Muscle layer of colon (tissue), 2 donors: ENCODE data around the gene JOSD2.

Experiments
- H3K27ac ChIP-seq: one replicate; pipeline ENCODE4 v1.7.0; 2013; ENCODE audit warnings: low read depth, mild to moderate bottlenecking, low read length, moderate library complexity
- H3K27me3 ChIP-seq, 2 donors: one replicate each; pipeline ENCODE4 v1.7.0; 2013; ENCODE audit warnings: low read length in 2 of 2, mild to moderate bottlenecking in 2 of 2; ENCODE audit not compliant: insufficient read depth in 2 of 2, control insufficient read depth in 1 of 2
- H3K36me3 ChIP-seq: one replicate; pipeline ENCODE4 v1.7.0; 2013; ENCODE audit warnings: mild to moderate bottlenecking, low read length; ENCODE audit not compliant: insufficient read depth
- H3K4me1 ChIP-seq: one replicate; pipeline ENCODE4 v1.7.0; 2013; ENCODE audit warnings: mild to moderate bottlenecking, low read length; ENCODE audit not compliant: insufficient read depth
- H3K4me3 ChIP-seq, 2 donors: one replicate each; pipeline ENCODE4 v1.7.0; 2013; ENCODE audit warnings: low read length in 2 of 2, low read depth in 1 of 2, mild to moderate bottlenecking in 1 of 2, moderate library complexity in 1 of 2
- H3K9ac ChIP-seq: one replicate; pipeline ENCODE4 v1.7.0; 2013; ENCODE audit warnings: low read length
- H3K9me3 ChIP-seq: one replicate; pipeline ENCODE4 v1.7.0; 2013; ENCODE audit warnings: mild to moderate bottlenecking, low read length
- donor health status: abdominal sarcoma.
- donor health status: Adenocarcinoma of cecum.

Gene JOSD2

DNA sequence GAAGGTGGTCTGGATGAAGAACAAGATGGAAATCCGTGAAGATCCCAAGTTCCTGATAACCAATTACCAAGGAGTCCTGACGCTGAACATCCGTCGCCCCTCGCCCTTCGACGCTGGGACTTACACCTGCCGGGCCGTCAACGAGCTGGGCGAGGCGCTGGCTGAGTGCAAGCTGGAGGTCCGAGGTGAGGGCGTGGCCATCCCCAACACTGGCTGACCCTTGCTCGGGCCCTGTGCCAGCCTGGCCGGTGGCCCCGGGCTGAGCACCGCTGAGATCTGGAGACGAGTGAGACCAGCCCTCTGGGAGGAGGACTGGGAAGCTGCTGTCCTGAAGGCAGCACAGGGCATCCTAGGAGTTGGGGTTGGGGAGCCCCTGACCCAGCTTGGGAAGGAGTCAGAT, 46.6 kb downstream of the JOSD2 start:
- H3K4me1 ChIP-seq: no peaks in the 10 kb centered on the region
- H3K36me3 ChIP-seq: no peaks in the 10 kb centered on the region
- peaks cover 0 to 23% of the 10 kb centered on the region in 2 donors for H3K27me3 ChIP-seq
- no peak overlapping the region for H3K27ac ChIP-seq
- H3K4me3 ChIP-seq: no peak overlapping the region
- no peaks in the 10 kb centered on the region for H3K9me3 ChIP-seq
- H3K9ac ChIP-seq: no peak overlapping the region

DNA sequence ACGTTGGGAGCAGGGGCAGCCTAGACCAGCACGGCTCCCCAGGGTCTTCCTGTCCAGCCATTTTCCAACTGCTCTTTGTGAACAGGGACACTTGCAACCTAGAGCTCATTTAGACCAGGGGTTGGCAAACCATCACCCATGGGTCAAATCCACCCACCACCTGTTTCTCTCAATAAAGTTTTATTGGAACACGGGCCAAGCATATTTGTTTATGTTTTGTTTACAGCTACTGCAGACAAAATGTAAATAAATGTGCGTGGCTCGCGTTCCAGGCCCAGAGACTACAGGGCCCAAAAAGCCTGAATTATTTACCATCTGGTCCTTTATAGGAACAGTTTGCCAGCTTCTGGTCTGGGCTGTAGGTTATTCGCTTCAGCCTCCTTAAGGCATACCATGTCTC, 48.0 kb downstream of the JOSD2 start:
- no peaks in the 10 kb centered on the region for H3K36me3 ChIP-seq
- peaks cover 0 to 36% of the 10 kb centered on the region in 2 donors for H3K27me3 ChIP-seq
- no peaks in the 10 kb centered on the region for H3K4me1 ChIP-seq
- no peak overlapping the region for H3K4me3 ChIP-seq
- H3K9ac ChIP-seq: no peak overlapping the region
- no peaks in the 10 kb centered on the region for H3K9me3 ChIP-seq
- H3K27ac ChIP-seq: no peak overlapping the region

DNA sequence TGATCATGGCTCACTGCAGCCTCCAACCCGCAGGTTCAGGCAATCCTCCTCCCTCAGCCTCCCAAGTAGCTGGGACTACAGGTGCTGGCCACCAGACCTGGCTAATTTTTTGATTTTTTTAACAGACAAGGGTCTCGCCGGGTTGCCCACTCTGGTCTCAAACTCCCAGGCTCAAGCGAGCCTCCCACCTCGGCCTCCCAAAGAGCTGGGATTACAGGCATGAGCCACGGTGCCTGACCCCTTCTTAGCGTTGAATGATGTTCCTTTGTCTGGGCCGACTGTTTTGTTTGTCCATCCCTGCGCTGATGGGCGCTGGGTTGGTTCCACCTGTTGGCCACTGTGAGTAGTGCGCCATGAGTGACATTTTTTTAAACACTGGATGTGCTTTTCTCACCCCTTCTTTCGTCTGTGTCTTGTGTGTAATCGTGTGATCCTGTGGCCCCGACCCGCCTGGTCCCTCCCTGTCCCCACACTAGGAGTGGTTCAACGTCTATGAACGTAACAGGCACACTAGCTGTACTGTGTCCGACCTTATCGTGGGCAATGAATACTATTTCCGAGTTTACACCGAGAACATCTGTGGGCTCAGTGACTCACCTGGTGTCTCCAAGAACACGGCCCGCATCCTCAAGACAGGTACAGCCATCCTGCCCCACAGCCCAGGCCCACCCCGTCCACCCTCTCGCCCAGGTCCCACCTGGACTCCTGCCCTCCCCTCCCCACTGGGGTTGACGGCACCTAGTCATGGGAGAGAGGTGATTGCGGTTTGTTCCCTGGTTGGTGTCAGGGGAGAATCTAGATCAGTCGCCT, 49.7 kb downstream of the JOSD2 start:
- H3K36me3 ChIP-seq: no peaks in the 10 kb centered on the region
- H3K4me3 ChIP-seq: no peak overlapping the region
- H3K9me3 ChIP-seq: no peaks in the 10 kb centered on the region
- H3K4me1 ChIP-seq: no peaks in the 10 kb centered on the region
- H3K27me3 ChIP-seq: peaks cover 0 to 38% of the 10 kb centered on the region in 2 donors
- H3K9ac ChIP-seq: no peak overlapping the region
- H3K27ac ChIP-seq: no peak overlapping the region

DNA sequence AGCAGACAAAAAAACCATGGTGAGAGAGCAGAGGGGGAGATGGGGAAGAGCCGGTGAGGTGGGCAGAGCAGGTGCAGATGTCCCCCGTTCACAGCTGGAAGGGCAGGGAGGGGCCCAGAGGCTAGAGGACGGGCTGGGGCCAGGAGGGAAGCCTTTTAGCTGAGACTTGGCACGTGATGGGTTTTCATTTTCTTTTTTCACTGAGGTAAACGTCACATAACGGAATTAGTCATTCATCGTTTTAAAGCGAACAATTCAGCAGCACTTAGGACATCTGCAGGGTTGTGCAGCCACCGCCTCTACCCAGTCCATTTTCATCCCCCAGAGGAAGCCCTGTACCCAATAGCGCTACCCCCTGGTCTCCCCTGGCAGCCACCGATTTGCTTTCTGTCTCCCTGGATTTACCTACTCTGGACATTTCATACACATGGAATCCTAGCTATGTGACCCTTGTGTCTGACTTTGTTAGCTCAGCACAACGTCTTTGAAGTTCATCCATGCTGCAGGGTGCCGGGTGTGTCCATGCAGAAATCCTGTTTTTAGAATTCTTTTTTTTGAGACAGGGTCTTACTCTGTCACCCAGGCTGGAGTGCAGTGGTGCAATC, 50.7 kb downstream of the JOSD2 start:
- Histone ChIP-seq H3K36me3 (no peaks in the 10 kb centered on the region), H3K9me3 (no peaks in the 10 kb centered on the region), H3K9ac (no peak overlapping the region), H3K27me3 (peaks cover 0 to 38% of the 10 kb centered on the region in 2 donors), H3K4me3 (no peak overlapping the region), H3K4me1 (no peaks in the 10 kb centered on the region), H3K27ac (no peak overlapping the region)

DNA sequence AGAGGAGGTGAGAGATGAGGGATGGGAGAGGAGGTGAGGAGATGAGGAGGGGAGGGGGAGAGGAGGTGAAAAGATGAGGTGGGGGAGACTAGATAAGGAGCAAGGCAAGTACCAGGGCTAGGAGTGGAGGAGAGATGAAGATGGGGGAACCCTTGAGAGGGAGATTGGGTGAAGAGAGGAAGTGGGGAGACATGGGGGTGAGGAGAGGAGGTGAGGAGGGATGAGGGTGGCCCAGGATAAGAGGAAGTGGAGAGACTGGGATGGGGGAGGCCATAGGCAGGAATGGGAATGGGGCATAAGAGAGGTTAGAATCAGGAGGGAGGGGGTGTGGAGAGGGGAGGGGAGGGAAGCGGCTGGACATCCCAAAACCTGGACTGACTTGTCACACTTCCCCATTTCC, 51.4 kb downstream of the JOSD2 start:
- Histone ChIP-seq H3K27me3 (peaks cover 0 to 38% of the 10 kb centered on the region in 2 donors), H3K4me3 (no peak overlapping the region), H3K4me1 (no peaks in the 10 kb centered on the region), H3K9ac (no peak overlapping the region), H3K9me3 (no peaks in the 10 kb centered on the region), H3K27ac (no peak overlapping the region), H3K36me3 (no peaks in the 10 kb centered on the region)

DNA sequence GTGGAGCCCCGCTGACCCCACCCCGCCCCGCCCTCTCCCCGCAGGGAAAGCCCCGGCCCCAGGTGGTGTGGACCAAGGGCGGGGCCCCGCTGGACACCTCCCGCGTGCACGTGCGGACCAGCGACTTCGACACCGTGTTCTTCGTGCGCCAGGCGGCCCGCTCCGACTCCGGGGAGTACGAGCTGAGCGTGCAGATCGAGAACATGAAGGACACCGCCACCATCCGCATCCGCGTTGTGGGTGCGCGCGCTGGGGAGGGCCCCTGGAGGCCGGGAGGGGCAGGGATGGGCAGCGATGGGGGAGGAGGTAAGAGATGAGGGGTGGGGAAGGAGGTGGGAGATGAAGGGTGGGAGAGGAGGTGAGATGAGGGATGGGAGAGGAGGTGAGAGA, 51.9 kb downstream of the JOSD2 start:
- Histone ChIP-seq H3K9me3 (no peaks in the 10 kb centered on the region), H3K27me3 (peaks cover 0 to 38% of the 10 kb centered on the region in 2 donors), H3K27ac (no peak overlapping the region), H3K36me3 (no peaks in the 10 kb centered on the region), H3K4me3 (no peak overlapping the region), H3K9ac (no peak overlapping the region), H3K4me1 (no peaks in the 10 kb centered on the region)

DNA sequence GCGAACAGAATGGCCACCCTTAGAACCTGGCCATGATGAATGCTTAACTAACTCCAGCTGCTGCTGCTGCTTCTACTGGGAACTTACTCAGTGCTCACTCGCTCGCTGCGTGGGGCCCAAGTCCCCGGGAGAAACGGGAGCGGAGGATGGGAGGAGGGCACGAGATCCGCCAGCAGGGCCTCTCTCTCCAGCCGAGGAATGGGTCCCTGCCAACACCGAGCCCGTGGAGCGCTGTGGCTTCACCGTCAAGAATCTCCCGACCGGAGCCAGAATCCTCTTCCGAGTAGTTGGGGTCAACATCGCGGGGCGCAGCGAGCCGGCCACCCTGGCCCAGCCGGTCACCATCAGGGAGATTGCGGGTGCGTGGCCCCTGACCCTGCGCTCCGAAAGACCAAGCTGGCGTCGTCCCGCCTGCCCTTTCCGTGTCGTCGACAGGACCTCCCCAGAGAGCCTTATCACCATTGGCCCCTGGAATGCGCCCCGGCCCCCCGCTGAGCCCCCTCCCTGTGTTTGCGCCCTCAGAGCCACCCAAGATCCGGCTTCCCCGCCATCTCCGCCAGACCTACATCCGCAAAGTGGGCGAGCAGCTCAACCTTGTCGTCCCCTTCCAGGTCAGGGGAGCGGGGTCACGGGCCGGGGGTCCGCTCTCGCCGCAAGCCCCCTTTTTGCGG, 52.5 kb downstream of the JOSD2 start:
- Histone ChIP-seq H3K4me1 (no peaks in the 10 kb centered on the region), H3K36me3 (no peaks in the 10 kb centered on the region), H3K9me3 (no peaks in the 10 kb centered on the region), H3K9ac (no peak overlapping the region), H3K27me3 (peaks cover 0 to 38% of the 10 kb centered on the region in 2 donors), H3K4me3 (no peak overlapping the region), H3K27ac (no peak overlapping the region)

DNA sequence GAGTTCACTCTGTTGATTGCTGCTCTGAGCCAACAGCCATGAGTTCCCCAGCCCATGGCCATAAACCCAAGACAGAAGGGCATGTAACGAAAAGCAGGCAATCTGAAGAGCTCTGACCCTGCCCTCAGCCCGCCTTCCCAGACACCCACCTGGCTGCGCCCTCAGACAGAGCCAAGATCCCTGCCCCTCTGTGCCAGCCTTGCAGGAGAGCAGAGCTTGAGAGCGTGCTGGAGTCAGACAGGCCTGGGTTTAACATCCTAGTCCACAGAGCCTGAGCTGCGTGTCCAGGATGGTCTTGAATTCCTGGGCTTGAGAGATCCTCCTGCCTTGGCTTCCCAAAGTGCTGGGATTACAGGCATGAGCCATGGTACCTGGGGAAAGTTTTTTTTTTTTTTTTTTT, 53.7 kb downstream of the JOSD2 start:
- Histone ChIP-seq H3K4me3 (no peak overlapping the region), H3K27me3 (peaks cover 0 to 38% of the 10 kb centered on the region in 2 donors), H3K36me3 (no peaks in the 10 kb centered on the region), H3K9ac (no peak overlapping the region), H3K4me1 (no peaks in the 10 kb centered on the region), H3K27ac (no peak overlapping the region), H3K9me3 (no peaks in the 10 kb centered on the region)
